ENCODE measurements around the gene TRIM23.

The TRIM23 gene

GRCh38 chr5:65548281-65548680, 75.9 kb downstream of the TRIM23 start:
- Histone ChIP-seq H2AFZ (ENCODE audit: low read depth, low read length) (no peak overlapping the region), H3K4me1 (ENCODE audit: low read length) (no peaks in the 10 kb centered on the region), H3K27me3 (ENCODE audit: low read depth, low read length) (no peaks in the 10 kb centered on the region), H3K9me3 (ENCODE audit: insufficient read depth, low read length) (no peaks in the 10 kb centered on the region), H4K20me1 (ENCODE audit: insufficient read depth, low read length) (no peaks in the 10 kb centered on the region), H3K4me3 (ENCODE audit: low read length) (no peak overlapping the region), H3K79me2 (ENCODE audit: low read length) (no peaks in the 10 kb centered on the region), H3K4me2 (ENCODE audit: low read length) (no peak overlapping the region), H3K27ac (ENCODE audit: low read length) (no peak overlapping the region), H3K36me3 (replicated peaks; ENCODE audit: low read depth, low read length) (peaks cover 14% of the 10 kb centered on the region), H3K9ac (ENCODE audit: low read length) (no peak overlapping the region)
- TF ChIP-seq, protein P1, sequence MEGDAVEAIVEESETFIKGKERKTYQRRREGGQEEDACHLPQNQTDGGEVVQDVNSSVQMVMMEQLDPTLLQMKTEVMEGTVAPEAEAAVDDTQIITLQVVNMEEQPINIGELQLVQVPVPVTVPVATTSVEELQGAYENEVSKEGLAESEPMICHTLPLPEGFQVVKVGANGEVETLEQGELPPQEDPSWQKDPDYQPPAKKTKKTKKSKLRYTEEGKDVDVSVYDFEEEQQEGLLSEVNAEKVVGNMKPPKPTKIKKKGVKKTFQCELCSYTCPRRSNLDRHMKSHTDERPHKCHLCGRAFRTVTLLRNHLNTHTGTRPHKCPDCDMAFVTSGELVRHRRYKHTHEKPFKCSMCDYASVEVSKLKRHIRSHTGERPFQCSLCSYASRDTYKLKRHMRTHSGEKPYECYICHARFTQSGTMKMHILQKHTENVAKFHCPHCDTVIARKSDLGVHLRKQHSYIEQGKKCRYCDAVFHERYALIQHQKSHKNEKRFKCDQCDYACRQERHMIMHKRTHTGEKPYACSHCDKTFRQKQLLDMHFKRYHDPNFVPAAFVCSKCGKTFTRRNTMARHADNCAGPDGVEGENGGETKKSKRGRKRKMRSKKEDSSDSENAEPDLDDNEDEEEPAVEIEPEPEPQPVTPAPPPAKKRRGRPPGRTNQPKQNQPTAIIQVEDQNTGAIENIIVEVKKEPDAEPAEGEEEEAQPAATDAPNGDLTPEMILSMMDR (IDR thresholded peaks at IDR 0.05; ENCODE audit: low read depth, low read length) = no peak
- no peak for TF ChIP-seq EZH2phosphoT487 (IDR thresholded peaks at IDR 0.05; ENCODE audit: low read depth)

- Histone ChIP-seq H4K20me1 (ENCODE audit: insufficient read depth, low read length) (no peaks in the 10 kb centered on the region), H3K27ac (ENCODE audit: low read length) (no peak overlapping the region), H3K4me2 (ENCODE audit: low read length) (no peak overlapping the region), H3K9ac (ENCODE audit: low read length) (no peak overlapping the region), H3K4me1 (ENCODE audit: low read length) (no peaks in the 10 kb centered on the region), H3K9me3 (ENCODE audit: insufficient read depth, low read length) (no peaks in the 10 kb centered on the region), H3K27me3 (ENCODE audit: low read depth, low read length) (no peaks in the 10 kb centered on the region), H2AFZ (ENCODE audit: low read depth, low read length) (no peak overlapping the region), H3K36me3 (replicated peaks; ENCODE audit: low read depth, low read length) (peaks cover 17% of the 10 kb centered on the region), H3K4me3 (ENCODE audit: low read length) (no peak overlapping the region), H3K79me2 (ENCODE audit: low read length) (no peaks in the 10 kb centered on the region)
- TF ChIP-seq EZH2phosphoT487 (IDR thresholded peaks at IDR 0.05; ENCODE audit: low read depth) = no peak
- TF ChIP-seq, protein P1 (IDR thresholded peaks at IDR 0.05; ENCODE audit: low read depth, low read length) = no peak
Observed at GRCh38 chr5:65546141-65546540, 78.0 kb downstream of the TRIM23 start.

DNA sequence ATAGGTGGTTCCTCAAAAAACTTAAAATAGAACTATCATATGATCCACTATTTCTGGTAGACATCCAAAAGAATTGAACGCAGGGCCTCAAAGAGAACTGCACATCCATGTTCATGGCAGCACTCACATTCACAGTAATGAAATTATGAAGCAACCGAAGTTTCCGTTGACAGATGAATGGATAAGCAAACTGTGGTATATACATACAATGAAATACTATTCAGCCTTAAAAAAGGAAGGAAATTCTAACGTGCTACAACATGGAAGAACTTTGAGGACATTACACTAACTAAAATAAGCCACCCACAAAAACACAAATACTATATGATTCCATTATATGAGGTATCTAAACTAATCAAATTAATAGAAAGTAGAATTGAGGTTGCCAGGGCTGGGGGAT, 79.7 kb downstream of the TRIM23 start:
- Histone ChIP-seq H2AFZ (ENCODE audit: low read depth, low read length) (no peak overlapping the region), H3K79me2 (ENCODE audit: low read length) (no peaks in the 10 kb centered on the region), H3K9ac (ENCODE audit: low read length) (no peak overlapping the region), H4K20me1 (ENCODE audit: insufficient read depth, low read length) (no peaks in the 10 kb centered on the region), H3K27ac (ENCODE audit: low read length) (no peak overlapping the region), H3K4me3 (ENCODE audit: low read length) (no peak overlapping the region), H3K27me3 (ENCODE audit: low read depth, low read length) (no peaks in the 10 kb centered on the region), H3K4me2 (ENCODE audit: low read length) (no peak overlapping the region), H3K9me3 (ENCODE audit: insufficient read depth, low read length) (no peaks in the 10 kb centered on the region), H3K36me3 (replicated peaks; ENCODE audit: low read depth, low read length) (peaks cover 17% of the 10 kb centered on the region), H3K4me1 (ENCODE audit: low read length) (no peaks in the 10 kb centered on the region)
- no peak for TF ChIP-seq EZH2phosphoT487 (IDR thresholded peaks at IDR 0.05; ENCODE audit: low read depth)
- TF ChIP-seq, protein P1 (IDR thresholded peaks at IDR 0.05; ENCODE audit: low read depth, low read length) = no peak

DNA sequence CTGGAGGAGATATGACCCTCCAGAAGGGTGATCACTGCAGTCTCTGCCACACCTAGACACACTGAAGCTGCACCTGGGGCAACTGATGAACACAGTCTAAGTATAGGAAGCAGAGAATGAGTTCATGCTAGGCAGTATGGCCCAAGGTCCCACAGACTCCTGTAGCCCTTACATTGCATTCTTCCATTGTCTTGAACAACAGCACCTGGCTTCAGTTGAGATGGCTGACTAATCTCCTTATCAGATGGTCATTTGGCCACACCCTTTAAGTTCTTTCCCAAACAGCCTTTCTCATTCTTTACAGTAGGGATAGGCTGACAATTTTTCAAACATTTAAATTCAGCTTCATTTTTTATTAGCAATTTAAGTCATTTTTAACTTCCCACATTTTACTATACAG, 84.3 kb downstream of the TRIM23 start:
- H3K27ac ChIP-seq (ENCODE audit: low read length) = no peak overlapping the region
- H3K4me1 ChIP-seq (ENCODE audit: low read length) = no peaks in the 10 kb centered on the region
- peaks cover 19% of the 10 kb centered on the region for H3K36me3 ChIP-seq (replicated peaks; ENCODE audit: low read depth, low read length)
- no peaks in the 10 kb centered on the region for H3K79me2 ChIP-seq (ENCODE audit: low read length)
- H2AFZ ChIP-seq (ENCODE audit: low read depth, low read length) = no peak overlapping the region
- TF ChIP-seq, protein P1 (IDR thresholded peaks at IDR 0.05; ENCODE audit: low read depth, low read length) = no peak
- no peak for TF ChIP-seq EZH2phosphoT487 (IDR thresholded peaks at IDR 0.05; ENCODE audit: low read depth)
- H3K27me3 ChIP-seq (ENCODE audit: low read depth, low read length) = no peaks in the 10 kb centered on the region
- H3K4me2 ChIP-seq (ENCODE audit: low read length) = no peak overlapping the region
- H3K4me3 ChIP-seq (ENCODE audit: low read length) = no peak overlapping the region
- no peaks in the 10 kb centered on the region for H4K20me1 ChIP-seq (ENCODE audit: insufficient read depth, low read length)
- no peak overlapping the region for H3K9ac ChIP-seq (ENCODE audit: low read length)
- H3K9me3 ChIP-seq (ENCODE audit: insufficient read depth, low read length) = no peaks in the 10 kb centered on the region

Data from OCI-LY3 (cell line).